BE2C (cell line): ENCODE data around the gene RHCE.
A peak's percentile ranks its signal among the peaks of the same experiment; 100 is the strongest.
"Not testable (repeated sequence)": the region's sequence is repeated elsewhere in the genome, so short reads cannot be mapped to it uniquely, and the experiment has no call there.

Experiments
- DNase-seq: peaks from one replicate; pipeline ENCODE4 v3.0.0-alpha.2; 2020
- H3K27me3 ChIP-seq: fragments of 250-450 bp; sonication (Bioruptor Pico); 2 replicates; pipeline ENCODE4 v1.5.1; 2020; ENCODE audit warnings: mild to moderate bottlenecking
- H3K36me3 ChIP-seq: fragments of 250-450 bp; sonication (Bioruptor Pico); 2 replicates; pipeline ENCODE4 v1.5.1; 2020; ENCODE audit warnings: mild to moderate bottlenecking
- H3K4me1 ChIP-seq: fragments of 250-450 bp; sonication (Bioruptor Pico); 2 replicates; pipeline ENCODE4 v1.5.1; 2020
- H3K4me3 ChIP-seq: 2 replicates; pipeline ENCODE4 v1.5.1; 2011; ENCODE audit warnings: low read depth, low read length
- H3K9me3 ChIP-seq: fragments of 250-450 bp; sonication (Bioruptor Pico); 2 replicates; pipeline ENCODE4 v1.5.1; 2020
- TF ChIP-seq, protein P1 (sequence below): IDR thresholded peaks from 2 replicates; pipeline ENCODE4 v1.5.1; 2012; ENCODE audit warnings: mild to moderate bottlenecking, low read depth, low read length

The RHCE gene

DNA sequence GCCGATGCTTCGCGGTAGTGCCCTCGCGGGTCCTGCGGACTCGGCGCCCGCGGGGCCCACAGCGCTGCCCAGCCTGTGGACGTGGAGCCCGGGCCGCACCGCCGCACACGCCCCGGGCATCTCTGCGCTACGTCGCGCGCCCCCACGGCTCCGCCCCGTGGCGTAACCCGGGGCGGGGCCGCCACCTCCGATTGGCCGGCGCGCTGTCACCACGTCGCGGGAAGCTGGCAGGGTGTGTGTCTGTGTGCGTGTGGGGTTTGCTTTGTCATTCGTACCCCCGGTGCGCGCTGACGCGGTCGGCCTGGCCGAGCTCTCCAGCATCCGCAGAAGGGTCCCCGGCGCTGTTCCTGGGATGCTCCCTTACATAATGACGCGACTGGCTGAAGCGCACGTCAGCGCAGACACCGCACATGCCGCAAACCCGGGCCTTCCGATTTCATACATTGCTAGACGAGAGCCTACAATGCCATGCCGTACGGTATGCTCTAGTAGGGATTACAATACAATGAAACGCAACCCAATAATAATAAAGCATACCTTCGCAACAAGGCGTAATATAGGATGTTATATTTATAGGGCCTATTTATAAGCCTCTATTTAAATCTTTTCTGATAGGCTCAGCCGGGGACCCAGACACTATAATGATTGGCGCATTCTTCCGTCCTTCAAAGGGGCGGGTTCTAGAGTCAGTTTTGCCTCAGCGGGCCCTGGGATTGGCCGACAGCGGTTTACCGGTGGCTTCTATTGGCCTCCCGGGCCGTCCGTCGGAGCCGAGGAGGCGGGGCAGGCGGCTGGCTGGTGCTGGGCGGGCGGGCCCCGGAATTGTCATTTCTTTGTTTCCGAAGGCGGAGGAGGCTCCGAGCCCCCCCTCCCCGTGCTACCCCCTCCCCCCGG lies 9.7 kb upstream of the RHCE start, which contains the start of gene MACO1:
Gene MACO1, plus strand, starts transcription at position 825 of the 894 bp plus-strand sequence. CDS start 202 bp downstream, outside the sequence.
- no peaks in the 10 kb centered on the region; the same call in 1 of the 2 replicates for H3K4me1 ChIP-seq
- H3K4me3 ChIP-seq, result peak within 1 kb of the TSS; percentile 70
- peak; percentile 89 for DNase-seq
- no peaks in the 10 kb centered on the region for H3K9me3 ChIP-seq
- H3K27me3 ChIP-seq, result no peaks in the 10 kb centered on the region
- H3K36me3 ChIP-seq, result no peaks in the 10 kb centered on the region
- TF ChIP-seq, protein P1, sequence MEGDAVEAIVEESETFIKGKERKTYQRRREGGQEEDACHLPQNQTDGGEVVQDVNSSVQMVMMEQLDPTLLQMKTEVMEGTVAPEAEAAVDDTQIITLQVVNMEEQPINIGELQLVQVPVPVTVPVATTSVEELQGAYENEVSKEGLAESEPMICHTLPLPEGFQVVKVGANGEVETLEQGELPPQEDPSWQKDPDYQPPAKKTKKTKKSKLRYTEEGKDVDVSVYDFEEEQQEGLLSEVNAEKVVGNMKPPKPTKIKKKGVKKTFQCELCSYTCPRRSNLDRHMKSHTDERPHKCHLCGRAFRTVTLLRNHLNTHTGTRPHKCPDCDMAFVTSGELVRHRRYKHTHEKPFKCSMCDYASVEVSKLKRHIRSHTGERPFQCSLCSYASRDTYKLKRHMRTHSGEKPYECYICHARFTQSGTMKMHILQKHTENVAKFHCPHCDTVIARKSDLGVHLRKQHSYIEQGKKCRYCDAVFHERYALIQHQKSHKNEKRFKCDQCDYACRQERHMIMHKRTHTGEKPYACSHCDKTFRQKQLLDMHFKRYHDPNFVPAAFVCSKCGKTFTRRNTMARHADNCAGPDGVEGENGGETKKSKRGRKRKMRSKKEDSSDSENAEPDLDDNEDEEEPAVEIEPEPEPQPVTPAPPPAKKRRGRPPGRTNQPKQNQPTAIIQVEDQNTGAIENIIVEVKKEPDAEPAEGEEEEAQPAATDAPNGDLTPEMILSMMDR, result no peak

DNA sequence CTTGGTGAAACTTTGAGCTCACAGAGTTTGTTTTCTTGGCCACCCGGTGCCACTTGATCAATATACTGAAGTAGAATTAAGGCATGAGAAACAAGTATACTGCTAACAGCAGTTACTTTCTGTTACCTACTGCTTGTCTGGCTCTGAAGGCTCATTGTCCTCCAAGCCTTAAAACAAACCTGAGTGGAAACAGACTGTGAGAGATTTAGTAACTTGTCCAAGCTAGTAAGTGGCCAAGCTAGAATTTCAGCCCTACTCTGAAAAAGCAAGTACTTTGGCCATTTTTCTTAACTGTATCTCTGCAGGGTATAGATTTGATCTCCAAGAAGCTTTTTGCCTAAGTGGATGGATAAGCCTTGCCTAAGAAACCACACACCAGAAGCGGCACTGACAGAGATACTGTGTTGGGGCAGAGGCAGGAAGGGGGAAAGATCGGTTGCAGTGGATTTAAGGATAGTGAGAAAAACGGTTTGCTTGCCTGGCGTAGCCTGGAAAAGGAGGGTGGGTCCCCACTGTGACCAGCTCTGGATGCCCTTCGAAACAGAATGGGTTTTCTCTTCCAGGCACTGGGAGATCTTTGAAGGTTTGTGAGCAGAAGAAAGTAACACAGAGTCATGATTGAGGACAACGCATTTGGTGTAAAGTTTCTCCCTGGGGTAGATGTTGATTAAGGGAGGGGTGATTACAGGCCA lies 8.0 kb upstream of the RHCE start:
- H3K36me3 ChIP-seq, result no peaks in the 10 kb centered on the region
- no peak for DNase-seq
- no peaks in the 10 kb centered on the region for H3K27me3 ChIP-seq
- no peak overlapping the region for H3K4me3 ChIP-seq
- TF ChIP-seq, protein P1, result no peak
- no peaks in the 10 kb centered on the region for H3K9me3 ChIP-seq
- no peaks in the 10 kb centered on the region for H3K4me1 ChIP-seq

DNA sequence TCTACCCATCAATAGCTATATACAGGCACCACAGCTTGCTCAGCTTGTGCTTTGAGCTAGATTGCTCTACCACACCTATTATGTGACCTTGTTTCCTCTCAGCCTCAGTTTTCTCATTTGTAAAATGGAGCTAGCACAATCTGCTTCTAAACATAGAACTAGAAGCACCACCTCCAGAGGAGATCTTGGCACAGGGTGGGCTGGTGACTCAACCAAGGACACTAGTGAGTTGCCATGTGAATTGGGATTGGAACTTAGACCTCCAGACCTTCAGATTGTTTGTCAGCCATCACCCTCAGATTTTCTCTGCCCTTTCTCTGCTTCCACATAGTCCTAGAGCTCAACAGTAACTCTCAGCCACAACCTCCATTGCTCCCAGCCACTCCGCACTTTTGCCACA lies 7.1 kb upstream of the RHCE start:
- Histone ChIP-seq H3K4me3 (no peak overlapping the region), H3K9me3 (no peaks in the 10 kb centered on the region), H3K4me1 (no peaks in the 10 kb centered on the region), H3K27me3 (no peaks in the 10 kb centered on the region), H3K36me3 (no peaks in the 10 kb centered on the region)
- TF ChIP-seq, protein P1, result no peak
- DNase-seq, result no peak

DNA sequence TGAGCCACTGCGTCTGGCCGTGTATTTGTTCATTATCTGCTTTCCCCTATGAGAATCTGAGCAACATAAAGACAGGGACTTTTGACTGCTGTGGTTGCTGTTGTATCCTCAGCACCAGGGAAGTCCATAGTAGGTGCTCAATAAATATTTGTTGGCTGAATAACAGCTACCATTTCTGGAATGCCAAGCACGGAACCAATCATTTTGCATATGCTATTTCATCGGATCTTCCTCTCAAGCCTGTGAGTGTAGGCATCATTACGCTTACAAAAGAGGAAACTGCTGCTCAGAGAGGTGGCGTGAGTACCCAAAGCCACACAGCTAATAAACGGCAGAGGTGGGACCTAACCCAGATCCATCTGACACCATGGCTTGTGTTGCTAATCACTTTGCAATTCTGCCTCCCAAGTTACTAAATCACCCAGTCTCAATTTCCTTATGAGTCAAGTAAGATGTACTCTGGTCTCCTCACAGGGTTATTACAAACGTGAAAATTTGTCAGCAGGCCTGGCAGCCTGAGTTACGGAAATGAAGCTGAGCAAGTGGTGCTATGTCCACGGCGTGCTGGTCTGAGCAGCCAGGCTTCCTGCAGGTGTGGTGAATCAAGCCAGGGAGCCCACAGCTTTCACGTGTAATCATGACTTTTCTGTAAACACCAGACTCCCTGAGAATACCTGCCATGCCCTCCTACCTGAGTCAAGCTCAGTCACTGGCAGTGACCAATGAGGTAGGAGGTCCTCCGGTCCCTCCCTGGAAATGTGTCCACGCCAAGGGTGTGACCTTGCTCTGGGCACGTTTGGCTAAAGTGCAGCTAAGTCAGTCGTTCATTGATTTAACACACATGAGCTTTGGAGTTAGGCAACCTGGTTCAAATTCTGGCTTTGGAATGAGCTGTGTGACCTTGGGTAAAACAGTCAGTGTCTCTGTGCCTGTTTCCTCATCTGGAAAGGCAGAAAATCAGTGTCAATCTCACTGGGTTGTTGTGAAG lies 4.8 kb upstream of the RHCE start:
- Histone ChIP-seq H3K27me3 (no peaks in the 10 kb centered on the region), H3K9me3 (no peaks in the 10 kb centered on the region), H3K4me1 (no peaks in the 10 kb centered on the region), H3K36me3 (no peaks in the 10 kb centered on the region), H3K4me3 (no peak overlapping the region)
- TF ChIP-seq, protein P1, result no peak
- DNase-seq, result no peak

DNA sequence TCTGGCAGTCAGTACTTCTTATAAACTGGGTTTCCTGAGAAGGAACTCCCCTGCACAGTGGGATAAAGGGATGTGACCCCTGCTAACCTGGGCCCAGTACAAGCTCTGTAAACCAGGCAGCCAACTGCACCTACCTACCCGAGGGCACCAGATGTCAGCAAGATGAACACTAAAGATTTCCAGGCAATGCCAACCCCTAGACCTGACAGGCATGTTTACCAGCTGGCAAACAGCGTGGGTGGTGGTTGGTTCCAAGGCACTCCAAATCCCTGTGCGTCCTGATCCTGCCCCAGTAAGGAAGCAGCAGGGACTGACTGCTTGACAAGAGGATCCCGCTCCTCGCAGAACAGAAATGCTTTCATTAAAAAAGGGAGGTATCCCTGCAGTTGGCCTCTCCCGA lies 2.6 kb upstream of the RHCE start:
- not testable (repeated sequence) for H3K4me1 ChIP-seq, DNase-seq, H3K36me3 ChIP-seq, H3K4me3 ChIP-seq, H3K9me3 ChIP-seq, H3K27me3 ChIP-seq

DNA sequence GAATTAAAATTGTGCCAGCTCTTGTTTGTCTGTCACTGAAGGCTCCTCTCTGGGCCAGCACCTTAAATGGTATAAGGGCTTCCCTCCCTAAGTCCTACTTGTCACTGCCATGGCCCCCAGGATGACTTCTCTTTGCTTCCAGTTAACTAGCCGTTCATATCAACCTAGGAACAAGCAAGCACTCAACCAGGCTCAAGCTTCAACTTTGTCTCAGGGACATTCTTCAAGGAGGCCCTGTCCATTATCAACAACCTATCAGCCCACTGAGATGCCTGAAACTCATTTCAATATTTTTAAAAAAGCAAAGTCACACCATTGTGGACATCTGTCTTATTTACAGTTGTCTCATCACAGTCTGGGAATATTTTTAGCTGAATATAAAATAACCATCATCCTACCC lies 1.3 kb downstream of the RHCE start:
- not testable (repeated sequence) for H3K4me1 ChIP-seq, H3K27me3 ChIP-seq, H3K4me3 ChIP-seq, H3K9me3 ChIP-seq, H3K36me3 ChIP-seq, DNase-seq

DNA sequence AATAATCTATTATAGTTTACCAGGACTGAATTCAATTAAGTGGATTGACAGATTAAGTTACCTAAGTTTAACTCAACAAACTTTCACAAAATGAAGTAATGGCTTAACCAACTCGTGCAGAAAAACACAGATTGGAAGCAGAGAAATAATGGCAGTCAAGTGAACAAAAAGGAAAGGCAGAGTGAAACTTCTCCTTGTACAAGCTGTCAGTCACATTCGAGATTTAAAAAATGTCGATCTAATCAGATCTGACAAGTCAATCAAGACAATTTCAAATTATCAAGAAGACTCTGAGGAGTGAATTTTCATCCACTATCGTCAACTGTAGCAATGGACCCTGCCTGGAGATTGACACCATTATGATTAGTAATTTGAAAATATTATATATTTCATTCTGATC lies 3.3 kb downstream of the RHCE start:
- DNase-seq, result not testable (repeated sequence)

DNA sequence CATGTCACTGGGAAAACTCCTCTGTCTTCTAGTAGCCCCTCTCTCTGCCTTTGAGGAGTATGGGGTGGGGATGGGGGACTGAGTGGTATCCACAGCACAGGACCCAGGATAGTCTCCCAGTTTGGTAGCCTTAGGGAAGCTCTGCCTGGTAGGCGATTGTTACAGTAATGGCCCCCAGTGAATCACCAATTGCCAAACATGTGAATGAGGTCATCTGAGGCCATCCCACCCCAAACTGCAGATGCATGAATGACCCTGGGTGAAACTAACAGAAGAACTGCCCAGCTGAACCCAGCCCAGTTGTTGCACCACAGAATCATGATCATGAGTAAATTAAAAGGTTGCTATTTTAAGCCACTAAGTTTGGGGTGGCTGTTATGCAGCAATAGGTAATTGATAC lies 6.0 kb downstream of the RHCE start:
- not testable (repeated sequence) for H3K36me3 ChIP-seq, H3K4me3 ChIP-seq, H3K9me3 ChIP-seq, H3K4me1 ChIP-seq, DNase-seq, H3K27me3 ChIP-seq

More for the DNA sequence above, 3.3 kb downstream of the RHCE start:
- not testable (repeated sequence) for H3K4me3 ChIP-seq, H3K4me1 ChIP-seq, H3K9me3 ChIP-seq, H3K27me3 ChIP-seq, H3K36me3 ChIP-seq

DNA sequence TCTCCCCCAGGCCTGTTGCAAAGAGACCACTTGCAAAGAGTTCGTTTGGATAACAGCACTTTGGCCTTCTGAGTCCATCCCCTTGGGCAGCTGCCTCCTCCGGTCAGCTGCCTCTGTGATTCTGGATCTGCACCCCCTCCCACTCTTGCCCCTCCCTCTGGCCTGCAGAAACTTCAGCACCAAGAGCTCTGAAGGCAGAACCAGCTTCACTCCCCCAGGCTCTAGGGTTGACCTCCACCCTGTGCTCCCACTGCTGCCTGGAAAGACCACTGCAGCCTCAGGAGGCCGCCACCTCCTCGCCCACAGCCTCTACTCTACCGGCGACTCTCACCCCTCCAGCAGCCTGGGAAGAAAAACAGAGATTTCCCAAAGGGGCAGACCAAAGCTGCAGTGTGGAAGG lies 6.5 kb downstream of the RHCE start:
- not testable (repeated sequence) for H3K9me3 ChIP-seq, H3K27me3 ChIP-seq, DNase-seq

DNA sequence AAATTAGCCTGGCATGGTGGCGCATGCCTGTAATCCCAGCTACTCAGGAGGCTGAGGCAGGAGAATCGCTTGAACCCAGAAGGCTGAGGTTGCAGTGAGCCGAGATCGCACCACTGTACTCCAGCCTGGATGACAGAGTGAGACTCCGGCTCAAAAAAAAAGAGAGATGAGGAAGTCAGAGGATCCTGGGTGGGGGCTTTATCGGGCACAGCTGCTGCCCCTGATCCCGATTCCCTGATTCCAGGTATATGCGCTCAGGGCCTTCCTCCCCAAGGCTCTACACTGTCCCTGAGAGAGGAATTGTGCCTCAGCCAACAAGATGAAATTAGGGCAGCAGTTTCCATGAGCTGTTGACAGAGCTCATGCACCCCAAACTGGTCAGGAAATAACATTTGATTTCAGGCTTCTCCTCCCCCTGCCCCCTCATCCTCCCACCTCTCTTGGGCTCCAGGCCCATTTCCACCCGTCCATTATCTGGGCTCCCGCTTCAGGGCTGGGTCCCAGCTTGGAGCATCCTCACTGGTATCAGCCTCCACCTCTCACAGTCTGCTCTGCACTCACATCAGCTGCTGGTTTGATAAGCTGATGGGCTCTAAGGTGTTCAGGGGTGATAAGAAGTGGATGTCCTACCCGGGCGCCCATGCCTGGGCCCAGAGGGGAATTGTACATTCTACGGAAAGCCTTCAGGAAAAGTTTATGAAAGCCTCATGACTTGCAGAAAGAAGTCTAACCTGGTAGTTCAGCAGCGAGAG lies 7.6 kb downstream of the RHCE start:
- H3K9me3 ChIP-seq, H3K4me1 ChIP-seq, H3K27me3 ChIP-seq, H3K36me3 ChIP-seq, DNase-seq, H3K4me3 ChIP-seq: not testable (repeated sequence)

More for the DNA sequence above, 6.5 kb downstream of the RHCE start:
- not testable (repeated sequence) for H3K36me3 ChIP-seq, H3K4me3 ChIP-seq, H3K4me1 ChIP-seq
